Myocyte (in vitro differentiated cells): ENCODE data around the gene MALT1. TPM values are rescaled to one million over a fixed set of nuclear protein-coding genes. Genes with fewer than 3 reads are reported as not detected.
"Not testable (repeated sequence)": the region's sequence is repeated elsewhere in the genome, so short reads cannot be mapped to it uniquely, and the experiment has no call there.

ENCODE experiments used
- DNase-seq: peaks from one replicate; pipeline ENCODE4 v3.0.0-alpha.2; 2012; ENCODE audit warnings: low read depth
- total RNA-seq: library from RNA; depleted of rRNA; stranded (reverse); fragments of >200 nt; gene quantifications from 2 replicates; pipeline ENCODE4 v1.2.3, GENCODE V29; 2014

Gene MALT1
- total RNA-seq, 1 donor from 2014 or later: 20.9 TPM

- no peak for DNase-seq
These were observed 61.2 kb downstream of the MALT1 start for GRCh38 chr18:58732471-58732870.

GRCh38 chr18:58733866-58734265 is 62.6 kb downstream of the MALT1 start:
- DNase-seq: no peak

- no peak for DNase-seq
These were observed 67.1 kb downstream of the MALT1 start for GRCh38 chr18:58738322-58738721.

- DNase-seq: no peak
These were observed 74.6 kb downstream of the MALT1 start for GRCh38 chr18:58745914-58746313.

GRCh38 chr18:58748899-58749595 is 77.8 kb downstream of the MALT1 start:
- DNase-seq: no peak

GRCh38 chr18:58753976-58754375 is 82.7 kb downstream of the MALT1 start:
- no peak for DNase-seq

- DNase-seq: no peak
These were observed 83.3 kb downstream of the MALT1 start for GRCh38 chr18:58754544-58755068.

DNA sequence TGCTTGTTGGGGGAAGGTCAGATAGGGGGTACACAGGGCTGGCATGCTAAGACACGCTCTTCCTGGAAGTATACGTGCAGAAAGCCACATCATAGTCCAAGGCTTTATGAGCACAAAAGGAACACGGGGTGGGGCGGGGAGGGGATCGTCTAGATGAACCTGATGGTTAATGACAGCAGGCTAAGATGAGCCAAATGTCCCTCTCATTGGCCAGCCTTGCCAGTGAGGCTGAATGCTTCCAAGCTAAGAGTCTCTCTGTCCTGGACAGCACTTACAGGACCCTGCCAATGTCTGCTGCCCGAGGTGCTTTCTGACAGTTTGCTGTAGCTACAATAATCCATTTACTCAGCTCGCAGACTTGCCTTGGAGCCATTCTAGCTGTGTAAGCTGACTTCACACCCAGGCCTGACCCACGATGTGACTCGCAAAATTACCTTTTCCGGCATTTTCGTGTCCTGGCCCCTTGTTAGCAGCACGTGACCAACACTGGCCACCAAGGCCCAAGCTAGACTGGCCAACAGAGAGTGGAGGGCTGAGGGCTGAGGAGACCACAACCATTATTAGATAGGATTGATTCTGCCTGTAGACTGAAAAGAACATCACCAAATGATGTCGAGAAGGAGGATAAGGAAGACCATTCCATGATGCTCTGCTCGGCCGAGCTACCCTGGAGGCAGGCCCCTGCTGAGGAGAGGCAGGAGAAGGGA is 84.2 kb downstream of the MALT1 start:
- no peak for DNase-seq

DNA sequence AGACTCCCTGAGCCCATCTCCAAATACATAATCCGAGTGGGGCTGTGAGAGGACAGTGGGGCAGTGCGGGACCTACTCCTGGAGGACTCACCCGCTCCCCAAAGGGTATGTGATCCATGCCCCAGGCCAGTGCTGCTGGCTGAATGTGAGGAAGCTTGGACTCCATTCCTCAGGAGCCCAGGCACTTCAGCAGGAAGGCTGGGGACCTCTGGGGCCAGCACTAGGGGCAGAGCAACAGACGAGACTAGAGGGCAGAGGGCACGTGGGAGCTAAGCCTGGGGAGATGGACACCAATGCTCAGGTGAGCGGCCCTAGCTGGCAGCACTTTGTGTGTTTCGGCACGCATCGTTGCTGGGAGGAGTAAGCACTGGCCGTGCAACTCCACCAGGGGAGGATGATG is 84.9 kb downstream of the MALT1 start:
- DNase-seq: no peak

- DNase-seq: no peak
These were observed 85.5 kb downstream of the MALT1 start for GRCh38 chr18:58756596-58757240.

DNA sequence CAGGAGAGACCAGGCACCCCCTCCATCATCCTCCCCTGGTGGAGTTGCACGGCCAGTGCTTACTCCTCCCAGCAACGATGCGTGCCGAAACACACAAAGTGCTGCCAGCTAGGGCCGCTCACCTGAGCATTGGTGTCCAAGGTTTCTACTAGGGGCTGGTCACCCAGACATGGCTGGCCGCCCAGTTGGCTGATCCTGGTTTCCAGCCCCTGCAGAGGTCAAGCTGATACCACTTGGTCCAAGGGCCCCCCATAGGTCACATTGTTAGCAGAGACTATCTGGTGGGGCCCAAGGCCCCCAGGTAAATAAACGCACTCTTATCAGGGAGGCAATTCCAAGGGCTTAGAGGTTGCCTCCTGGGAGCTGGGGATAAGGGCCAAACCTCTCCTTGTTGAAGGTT is 86.1 kb downstream of the MALT1 start:
- DNase-seq: not testable (repeated sequence)

DNA sequence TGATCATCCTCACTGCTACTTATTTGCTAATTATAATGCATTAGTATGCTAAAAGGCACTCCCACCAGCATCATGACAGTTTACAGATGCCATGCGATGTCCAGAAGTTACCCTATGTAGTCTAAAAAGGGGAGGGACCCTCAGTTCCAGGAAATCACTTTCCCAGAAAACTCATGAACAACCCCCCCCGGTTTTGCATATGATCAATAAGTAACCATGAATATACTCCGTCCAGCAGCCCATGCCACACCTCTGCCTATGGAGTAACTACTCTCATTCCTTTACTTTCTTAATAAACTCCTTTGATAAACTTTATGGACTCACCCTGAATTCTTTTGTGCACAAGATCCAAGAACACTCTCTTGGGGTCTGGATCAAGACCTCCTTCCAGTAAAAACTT is 86.8 kb downstream of the MALT1 start:
- no peak for DNase-seq

DNA sequence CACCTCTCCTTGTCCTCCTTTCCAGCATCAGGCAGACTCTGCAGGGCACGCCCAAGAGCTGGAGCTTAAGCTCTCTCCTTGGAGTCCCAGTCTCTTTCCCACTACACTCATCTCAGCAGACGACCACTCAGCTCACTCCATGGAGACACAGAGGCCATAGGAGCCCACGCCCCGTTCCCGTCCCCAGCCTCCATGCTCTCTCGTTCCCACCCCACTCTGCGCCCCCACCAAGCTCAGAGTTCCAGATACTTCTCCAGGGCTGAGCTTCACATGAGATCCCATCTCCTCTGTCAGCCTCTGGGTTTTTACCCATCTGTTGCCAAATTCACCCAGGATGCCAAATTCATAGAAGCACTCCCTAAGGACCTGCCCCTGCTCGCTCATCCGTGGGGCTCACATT is 87.3 kb downstream of the MALT1 start:
- no peak for DNase-seq

GRCh38 chr18:58761241-58761969 is 90.1 kb downstream of the MALT1 start:
- DNase-seq: peak; percentile 24

DNA sequence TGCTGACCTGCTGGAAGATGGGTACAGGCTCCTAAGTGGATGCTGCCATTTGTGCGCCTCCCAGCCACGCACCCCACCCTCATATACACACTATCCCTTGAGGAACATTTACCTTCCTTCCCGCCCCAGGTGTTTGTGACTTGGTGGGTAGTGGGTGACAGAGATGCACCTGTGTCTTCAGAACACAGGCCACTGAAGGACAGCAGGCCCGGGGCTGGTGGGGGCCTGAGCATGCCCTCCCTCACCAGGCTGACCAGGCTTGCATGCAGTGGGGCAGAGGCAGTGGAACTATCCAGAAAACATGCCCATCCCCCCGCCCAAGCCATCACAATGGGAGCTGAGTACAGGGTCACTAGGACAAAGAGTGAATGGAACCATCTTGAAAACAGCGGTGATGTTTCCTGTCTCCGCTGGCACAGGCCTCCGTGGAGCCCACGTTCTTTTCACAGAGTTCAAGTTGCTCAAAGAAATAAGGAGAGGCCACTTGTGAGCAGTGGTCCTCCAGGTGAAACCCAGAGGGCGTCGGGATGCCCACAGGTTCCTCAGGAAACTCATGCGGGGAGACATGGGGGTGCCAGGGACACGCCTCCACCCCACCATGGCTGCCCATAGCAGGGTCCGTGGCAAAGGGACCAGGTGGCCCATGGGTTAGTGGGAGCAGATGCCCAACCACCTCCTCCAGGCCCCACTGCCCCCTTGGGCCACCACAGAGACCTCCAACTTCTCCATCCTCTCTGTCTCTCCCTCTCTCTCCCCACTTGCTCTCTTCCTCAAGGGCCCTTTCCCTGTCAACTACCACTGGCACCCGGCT is 90.9 kb downstream of the MALT1 start:
- DNase-seq: no peak

DNA sequence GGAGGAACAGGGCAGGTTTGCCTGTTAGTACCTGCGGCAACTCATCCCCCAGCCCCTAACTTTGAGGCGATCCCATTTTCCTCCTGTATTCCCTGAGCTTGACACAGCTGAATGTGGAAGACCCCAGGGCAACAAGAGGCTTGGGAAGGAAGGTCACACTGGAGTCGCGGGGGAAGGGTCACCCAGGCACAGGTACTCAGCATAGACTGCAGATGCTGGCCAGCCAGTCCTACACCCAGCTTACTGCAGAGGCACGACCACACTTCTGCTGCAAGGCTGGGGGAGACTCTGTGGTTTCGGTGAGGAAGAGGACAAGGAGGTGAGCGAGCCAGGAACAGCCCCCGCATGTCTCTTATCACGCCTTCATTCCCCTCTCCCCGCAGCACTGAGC is 91.5 kb downstream of the MALT1 start:
- DNase-seq: no peak

DNA sequence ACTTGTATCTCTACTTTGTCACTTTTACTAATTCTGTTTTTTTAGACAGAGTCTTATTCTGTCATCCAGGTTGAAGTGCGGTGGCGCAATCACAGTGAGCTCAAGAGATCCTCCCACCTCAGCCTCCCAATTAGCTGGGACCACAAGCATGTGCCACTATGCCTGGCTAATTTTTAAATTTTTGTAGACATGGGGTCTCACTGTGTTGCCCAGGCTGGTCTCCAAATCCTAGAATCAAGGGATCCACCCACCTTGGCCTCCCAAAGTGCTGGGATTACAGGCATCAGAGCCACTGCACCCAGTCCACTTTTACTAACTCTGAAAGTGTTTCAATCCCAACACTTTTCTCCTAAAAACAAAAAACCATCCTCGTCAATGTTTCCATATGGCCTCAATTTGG is 94.9 kb downstream of the MALT1 start:
- no peak for DNase-seq

- no peak for DNase-seq
These were observed 95.7 kb downstream of the MALT1 start for GRCh38 chr18:58766946-58767345.

DNA sequence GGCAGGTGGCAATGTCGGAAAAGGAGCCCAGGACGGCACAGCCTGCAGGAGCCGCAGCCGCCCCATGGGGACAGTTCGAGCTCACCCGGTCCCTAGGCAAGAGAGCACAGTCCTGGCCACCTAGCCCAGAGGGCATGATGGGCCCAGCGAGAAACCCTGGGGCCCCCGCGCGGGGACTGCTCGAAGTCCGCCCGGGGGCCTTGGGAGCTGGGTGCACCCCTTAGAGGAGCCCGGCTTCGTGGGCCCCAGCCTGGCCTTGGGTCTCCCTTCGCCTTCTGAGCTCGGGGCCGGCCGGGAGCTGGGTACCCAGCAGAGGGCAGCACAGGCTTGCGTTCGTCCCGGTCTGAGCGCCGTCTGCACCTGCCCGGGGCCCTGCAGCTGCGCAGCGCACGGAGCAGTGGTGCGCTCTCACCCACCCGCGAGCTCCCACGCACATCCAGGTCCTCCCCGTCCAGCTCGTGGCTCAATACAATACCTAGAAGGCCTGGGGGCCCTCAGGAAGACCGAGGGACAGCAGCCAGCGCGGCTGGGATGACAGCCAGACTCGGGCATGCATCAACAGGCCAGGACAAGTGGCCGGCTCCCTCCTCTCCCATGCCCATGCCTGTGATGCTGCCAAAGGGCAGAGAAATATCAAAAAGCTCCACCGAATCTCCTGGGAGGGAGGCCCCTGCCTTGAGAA is 97.2 kb downstream of the MALT1 start:
- DNase-seq: peak; percentile 67

DNA sequence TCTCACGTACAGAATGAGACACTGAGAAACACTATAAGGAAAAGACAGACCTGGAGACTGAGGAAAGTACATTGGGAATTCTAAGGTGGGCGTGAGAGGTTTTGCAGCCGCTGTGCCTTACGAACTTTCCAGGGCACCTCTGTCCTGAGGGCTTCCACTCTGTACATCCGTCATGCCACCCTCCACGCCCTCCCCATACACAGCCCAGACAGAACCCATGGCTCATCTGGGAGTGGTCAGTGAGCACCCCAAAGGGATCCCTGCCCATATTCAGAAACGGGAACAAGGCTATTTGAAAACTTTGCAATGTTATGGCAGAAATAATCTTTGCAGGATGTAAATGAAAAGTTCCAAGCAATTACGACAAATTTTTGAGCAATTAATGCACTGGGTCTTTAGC is 98.1 kb downstream of the MALT1 start:
- DNase-seq: no peak
